GM21576 (cell line): ENCODE data around the gene GRIP2.

Experiments used
- ATAC-seq: cut with Tn5 transposase; IDR thresholded peaks from one replicate; pipeline ENCODE4 v1.9.1; 2021; ENCODE audit warnings: mild to moderate bottlenecking, moderate library complexity; ENCODE audit not compliant: unreplicated experiment

Gene GRIP2

GRCh38 chr3:14439501-14440167 is 100.5 kb downstream of the GRIP2 start:
- no peak for ATAC-seq
